ENCODE measurements around the gene PRKRIP1.
"Not testable (repeated sequence)": the region's sequence is repeated elsewhere in the genome, so short reads cannot be mapped to it uniquely, and the experiment has no call there.

The PRKRIP1 gene

DNA sequence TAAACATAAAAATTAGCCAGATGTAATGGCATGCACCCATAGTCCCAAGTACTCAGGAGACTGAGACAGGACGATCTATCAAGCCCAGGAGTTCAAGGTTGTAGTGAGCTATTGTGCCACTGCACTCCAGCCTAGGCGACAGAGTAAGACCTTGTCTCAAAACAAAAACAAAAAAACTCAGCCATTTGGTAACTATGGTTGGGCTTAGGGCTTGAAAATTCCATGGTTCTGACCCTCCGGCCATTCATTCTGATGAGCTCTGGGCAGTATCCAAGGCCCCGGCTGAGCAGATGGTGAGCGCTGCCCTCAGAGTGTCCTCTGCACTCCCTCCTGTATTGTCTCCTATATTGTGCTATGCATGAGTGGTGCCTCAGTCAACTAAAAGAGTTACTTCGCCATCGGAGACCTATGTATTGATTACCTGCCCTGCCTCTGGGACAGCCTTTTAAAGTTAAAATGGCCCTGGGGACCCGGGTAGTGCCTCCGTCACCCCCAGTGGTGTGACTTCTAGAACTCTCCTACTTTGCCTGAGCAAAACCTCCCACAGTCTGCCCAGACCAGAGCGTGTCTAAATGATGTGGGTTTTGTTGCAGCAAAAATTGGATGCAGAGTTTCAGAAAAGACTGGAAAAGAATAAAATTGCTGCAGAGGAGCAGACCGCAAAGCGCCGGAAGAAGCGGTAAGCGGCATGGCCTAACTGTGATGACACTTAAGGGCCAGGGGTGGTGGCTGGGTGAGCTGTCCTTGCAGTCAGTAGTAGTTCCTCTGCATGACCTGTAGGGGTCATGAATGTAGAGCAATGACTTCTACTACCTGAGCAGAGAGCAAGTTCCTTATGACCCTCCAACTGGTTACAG is 8.1 kb downstream of the PRKRIP1 start:
- DNase-seq (ENCODE audit: low read depth), result no peak

DNA sequence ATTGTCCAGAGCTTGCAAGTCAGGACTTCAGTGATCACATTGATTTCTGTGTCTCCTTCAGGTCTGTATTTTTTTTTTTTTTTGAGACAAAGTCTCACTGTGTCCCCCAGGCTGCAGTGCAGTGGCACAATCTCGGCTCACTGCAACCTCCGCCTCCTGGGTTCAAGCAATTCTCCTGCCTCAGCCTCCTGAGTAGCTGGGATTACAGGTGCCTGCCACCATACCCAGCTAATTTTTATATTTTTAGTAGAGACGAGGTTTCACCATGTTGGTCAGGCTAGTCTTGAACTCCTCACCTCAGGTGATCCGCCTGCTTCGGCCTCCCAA is 8.7 kb downstream of the PRKRIP1 start:
- DNase-seq (ENCODE audit: low read depth), result not testable (repeated sequence)

DNA sequence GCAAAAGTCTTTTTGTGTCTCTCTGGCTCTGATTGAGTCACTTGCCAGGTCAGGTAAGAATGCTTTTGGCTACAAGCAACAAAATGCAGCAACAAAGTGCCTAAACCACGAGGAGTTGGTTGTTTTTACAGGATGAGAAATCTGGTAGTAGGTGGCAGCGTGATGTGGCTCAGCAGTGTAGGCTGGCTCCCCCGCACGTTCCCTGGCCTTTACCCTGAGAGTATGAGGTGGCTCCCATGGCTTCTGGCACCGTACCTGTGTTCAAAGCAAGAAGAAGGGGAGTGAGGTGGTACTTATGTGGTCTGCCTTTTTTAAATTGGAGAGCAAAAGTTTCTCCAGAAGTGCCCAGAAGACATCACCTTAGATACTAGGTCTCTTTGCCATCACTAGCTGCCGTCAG is 11.7 kb downstream of the PRKRIP1 start:
- DNase-seq (ENCODE audit: low read depth), result no peak

DNA sequence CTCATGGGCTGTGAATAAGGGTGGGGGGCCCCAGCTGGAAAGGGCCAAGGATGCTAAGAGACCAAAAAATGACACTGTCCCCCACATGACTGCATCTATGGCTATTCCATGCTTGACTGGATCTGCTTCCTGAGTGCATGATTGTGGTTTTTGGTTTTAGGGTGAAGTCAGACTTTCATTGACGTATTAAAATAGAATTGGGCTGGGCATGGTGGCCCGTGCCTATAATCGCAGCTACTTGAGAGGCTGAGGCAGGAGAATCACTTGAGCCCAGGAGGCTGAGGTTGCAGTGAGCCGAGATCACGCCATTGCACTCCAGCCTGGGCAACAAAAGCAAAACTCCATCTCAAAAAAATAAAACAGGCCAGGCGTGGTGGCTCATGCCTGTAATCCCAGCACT is 12.4 kb downstream of the PRKRIP1 start:
- DNase-seq (ENCODE audit: low read depth), result not testable (repeated sequence)

DNA sequence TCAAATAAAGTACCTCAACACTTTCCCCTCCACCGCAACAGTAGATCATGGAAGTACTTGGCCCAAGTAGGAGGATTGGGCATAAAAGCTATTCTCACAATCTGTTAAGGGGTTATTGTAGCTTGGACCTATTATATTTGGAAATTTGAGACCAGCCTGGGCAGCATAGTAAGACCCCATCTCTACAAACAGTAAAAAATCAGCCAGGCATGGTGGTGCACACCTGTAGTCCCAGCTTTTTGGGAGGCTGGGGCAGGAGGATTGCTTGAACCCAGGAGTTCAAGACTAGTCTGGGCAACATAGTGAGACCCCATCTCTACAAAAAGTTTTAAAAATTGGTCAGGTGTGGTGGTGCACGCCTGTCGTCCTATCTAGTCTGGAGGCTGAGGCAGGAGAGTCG is 13.2 kb downstream of the PRKRIP1 start:
- DNase-seq (ENCODE audit: low read depth), result no peak

DNA sequence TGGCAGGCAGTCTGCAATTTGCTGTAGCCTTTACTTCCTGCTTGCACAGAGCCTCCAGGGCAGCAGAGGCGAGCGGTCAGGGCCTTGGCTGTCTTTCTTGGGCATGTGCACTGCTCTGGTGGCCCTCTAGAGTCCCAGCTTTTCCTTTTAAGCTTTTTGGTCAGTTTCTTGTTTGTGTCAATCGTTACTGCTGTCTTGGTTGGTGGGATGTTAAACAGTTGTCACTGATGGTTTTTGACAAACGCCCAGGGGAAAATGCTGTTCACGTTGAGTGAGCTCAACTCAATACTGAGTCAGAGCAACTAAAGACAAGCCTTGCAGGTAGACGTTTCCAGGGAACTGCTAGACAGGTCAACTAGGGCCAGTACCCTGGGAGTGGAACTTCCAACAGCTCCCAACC is 14.0 kb downstream of the PRKRIP1 start:
- DNase-seq (ENCODE audit: low read depth), result no peak

DNA sequence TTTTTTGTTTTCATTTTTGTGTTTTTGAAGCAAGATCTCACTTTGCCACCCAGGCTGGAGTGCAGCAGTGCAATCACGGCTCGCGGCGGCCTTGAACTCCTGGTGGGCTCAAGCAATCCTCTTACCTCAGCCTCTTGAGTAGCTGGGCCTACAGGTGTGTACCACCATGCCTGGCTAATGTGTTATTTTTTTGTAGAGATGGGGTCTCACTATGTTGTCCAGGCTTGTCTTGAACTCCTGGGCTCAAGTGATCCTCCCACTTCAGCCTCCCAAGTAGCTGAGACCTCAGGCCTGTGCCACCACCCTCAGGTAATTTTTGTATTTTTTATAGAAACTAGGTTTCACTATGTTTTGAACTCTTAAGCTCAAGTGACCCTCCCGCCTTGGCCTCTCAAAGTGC is 14.8 kb downstream of the PRKRIP1 start:
- DNase-seq (ENCODE audit: low read depth), result no peak

DNA sequence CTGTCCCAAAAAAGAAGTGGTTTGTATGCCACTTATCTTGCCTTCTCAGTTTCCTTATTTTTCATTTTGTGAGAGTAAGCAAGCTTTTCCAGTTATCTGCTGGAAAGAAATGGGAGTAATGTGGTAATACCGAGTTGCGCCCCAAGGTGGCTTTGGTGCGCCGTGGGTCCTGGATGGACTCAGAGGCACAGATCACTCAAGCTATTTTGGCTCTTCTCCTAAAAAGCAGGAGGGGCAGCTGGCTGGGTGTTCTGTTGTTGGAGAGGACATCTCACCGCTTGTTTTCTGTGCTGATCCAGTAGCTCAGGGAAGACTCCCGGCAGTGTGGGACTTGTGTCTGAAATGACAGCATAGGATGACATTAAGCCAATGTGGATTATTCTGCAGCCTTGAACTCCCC is 16.4 kb downstream of the PRKRIP1 start:
- no peak for DNase-seq (ENCODE audit: low read depth)

DNA sequence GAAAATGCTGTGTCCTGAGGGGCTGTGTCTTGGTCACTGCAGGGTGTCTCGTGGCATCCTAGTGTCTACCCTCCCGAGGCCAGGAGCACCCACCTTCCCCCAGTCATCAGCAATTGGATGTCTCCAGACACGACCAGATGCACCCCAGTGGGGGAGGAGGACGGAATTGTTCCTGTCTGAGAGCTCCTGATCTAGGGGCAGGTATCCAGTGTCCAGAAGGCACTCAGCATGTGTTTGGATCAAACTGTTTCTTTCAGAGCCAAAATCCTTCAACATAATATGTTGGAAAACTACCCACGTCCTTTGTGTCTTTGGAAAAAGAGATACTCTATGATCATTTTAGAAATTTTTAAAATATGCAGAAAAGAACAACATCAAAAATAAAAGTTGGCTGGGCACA is 16.9 kb downstream of the PRKRIP1 start:
- DNase-seq (ENCODE audit: low read depth), result no peak

DNA sequence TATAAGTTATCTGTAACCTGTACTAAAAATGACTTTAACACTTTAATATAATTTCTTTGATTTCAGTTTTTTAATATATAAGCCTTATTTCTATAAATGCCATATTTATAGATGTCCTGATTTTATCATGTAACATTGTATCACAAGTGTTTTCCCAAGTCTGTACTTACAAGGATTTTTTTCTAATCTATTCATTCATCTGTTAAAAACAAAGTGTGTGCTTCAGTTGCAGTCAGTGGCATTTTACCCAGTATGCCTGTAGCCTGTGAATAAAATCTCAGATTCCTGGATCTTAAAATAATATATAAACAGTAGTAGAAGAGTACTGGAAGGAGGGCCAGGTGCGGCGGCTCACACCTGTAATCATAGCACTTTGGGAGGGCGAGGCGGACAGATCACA is 17.4 kb downstream of the PRKRIP1 start:
- no peak for DNase-seq (ENCODE audit: low read depth)

DNA sequence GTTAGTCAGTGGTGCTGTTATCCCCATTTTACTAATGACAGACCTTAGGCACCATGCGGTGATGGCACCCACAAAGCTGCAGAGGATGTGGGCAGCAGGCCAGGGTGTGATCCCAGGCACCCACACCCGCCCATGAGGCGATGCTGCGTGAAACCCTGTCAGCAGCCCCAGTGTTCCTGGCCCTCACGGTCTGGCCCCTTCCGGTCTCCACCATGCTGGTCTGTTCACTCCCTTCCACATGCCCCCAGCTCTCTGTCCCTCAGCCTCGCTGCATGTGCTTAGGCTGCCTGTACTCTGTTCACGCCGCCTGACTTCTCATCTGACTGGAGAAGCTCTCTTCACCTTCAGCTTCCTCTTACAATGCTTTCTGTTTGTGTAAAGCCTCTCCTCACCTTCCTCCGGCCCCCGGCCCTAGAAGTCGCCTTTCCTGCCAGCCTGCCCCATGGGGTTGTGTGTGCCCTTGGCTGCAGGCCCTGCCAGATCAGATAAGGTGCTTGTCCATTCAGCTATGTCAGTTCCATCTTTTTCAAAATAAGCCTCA is 19.6 kb downstream of the PRKRIP1 start:
- DNase-seq (ENCODE audit: low read depth), result no peak

DNA sequence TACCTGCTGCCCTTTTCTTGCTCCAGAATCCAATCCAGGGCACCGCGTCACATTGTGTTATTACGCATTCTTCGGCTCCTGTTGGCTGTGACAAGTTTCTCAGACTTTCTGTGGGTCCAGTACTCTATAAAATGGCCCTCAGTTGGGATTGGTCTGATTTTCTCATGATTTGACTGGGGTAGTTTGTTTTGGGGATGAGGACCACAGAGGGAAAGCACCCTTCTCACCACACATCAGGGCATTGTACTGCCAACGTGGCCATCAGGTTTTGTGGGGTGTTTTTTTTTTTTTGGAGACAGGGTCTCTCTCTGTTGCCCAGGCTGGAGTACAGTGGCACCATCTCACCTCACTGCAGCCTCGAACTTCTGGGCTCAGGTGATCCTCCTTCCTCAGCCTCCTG is 20.2 kb downstream of the PRKRIP1 start:
- no peak for DNase-seq (ENCODE audit: low read depth)

DNA sequence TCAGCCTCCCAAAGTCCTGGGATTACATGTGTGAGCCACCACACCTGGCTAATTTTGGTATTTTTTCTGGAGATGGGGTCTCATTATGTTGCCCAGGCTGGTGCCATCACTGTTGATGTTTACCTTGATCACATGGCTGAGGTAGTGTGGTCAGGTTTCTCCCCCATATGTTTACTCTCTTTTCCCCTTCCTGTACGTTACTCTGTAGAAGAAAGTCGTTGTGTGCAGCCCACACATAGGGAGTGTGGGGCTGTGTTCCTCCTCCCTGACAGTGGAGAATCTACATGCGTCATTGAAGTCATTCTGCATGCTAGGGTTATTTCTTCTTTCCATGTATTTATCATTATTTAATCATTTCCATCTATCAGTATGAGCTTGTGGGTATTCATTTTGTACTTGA is 20.9 kb downstream of the PRKRIP1 start:
- DNase-seq (ENCODE audit: low read depth), result no peak

DNA sequence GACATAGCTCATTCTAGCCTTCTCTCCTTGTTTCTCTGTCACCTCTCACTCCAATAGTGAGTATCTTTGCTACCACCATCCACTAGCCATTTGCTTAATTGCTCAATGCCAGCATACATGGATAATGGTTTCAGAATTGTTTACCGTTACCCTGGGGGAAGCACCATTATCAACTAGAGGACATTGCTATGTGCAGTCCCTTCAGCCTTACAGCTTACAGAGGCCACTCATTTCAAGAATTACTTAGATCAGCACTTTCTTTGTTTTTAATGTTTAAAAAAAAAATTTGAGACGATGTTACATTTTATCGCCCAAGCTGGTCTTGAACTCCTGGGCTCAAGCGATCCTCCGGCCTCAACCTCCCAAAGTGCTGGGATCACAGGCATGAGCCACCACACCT is 22.4 kb downstream of the PRKRIP1 start:
- no peak for DNase-seq (ENCODE audit: low read depth)

DNA sequence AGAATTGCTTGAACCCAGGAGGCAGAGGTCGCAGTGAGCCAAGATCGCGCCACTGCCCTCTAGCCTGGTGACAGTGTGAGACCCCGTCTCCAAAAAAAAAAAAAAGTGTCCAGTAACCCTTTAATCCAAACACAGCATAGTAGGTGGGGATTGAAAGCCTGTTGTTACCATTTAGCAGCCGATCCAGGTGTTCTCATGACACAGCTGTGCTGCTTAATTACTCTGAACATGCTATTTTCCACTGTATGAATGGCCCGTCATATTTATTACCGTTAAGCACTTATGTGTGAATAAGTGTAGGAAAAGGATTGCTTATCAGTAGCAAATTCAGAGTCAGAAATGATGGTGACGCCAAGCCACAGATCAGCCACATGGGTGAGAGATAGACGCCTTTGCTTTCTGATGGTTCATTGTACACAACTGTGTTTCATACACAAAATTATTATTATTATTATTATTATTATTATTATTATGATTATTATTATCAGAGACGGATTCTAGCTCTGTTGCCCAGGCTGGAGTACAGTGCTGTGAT is 25.6 kb downstream of the PRKRIP1 start:
- no peak for DNase-seq (ENCODE audit: low read depth)

DNA sequence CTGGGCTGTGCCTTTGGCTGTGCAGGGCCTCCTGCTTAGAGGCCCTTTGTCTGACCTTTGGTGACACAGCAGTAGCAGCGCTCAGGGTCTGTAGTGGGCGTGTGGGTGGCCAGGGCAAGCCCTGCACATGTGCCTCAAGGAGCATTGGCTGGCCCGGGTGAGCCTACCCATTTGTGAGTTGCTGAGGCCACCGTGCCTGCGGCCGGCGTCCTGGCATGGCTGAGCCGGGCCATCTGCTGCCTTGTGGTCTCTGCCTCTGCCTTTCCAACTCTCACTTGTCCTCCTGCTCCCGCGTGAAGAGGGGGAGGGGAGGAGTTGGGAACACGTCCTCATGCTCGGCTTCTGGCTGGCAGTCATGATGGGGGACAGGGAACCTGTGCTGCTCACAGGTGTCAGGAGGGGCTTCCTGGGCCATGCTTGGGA is 28.0 kb downstream of the PRKRIP1 start:
- DNase-seq (ENCODE audit: low read depth), result no peak

DNA sequence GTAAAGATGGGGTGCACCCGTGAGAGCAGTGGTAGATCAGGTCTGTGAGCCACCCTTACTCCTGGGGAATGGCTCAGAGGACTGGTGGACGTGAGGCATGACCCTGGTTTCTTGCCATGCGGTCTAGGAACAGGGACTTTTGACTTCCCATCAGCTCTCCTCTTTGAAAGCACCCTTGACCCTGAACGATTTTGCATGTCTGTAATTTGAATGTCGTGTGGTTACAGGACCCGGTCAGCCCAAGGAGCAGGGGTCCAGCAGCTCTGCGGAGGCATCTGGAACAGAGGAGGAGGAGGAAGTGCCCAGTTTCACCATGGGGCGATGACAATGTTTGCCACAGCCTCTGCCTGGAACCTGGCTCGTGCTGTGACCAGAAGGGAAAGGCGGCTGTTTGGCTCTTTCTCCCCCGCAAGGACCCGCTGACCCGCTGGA is 28.6 kb downstream of the PRKRIP1 start:
- DNase-seq (ENCODE audit: low read depth), result no peak

DNA sequence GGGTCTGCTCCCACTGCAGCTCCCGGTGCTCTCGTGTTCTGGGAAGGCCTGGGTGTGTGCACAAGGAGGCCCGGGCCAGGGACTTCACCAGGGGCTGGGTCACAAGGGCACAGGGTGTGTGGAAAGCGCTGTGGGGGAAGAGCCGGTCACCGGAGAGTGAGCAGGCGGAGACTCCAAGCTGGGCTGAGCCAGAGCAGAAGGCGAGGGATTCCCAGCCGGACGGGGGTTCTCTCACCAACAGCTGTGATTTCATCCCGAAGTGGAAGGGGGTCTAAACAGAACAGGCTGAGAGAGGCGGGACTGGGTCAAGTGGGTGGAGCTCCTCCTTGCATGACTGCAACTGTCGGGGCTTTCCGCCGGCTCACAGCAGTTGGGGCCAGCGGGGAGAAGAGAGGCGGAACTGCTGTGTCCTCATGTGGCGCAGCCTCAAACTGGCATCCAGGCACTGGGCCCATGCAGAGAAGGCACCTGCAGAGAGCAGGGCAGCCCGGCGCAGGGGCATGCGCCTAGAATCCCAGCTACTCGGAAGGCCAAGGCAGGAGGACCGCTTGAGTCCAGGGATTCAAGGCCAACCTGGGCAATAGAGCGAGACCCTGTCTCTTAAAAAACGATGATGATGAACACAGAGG is 29.6 kb downstream of the PRKRIP1 start:
- DNase-seq (ENCODE audit: low read depth), result peak; percentile 77

DNA sequence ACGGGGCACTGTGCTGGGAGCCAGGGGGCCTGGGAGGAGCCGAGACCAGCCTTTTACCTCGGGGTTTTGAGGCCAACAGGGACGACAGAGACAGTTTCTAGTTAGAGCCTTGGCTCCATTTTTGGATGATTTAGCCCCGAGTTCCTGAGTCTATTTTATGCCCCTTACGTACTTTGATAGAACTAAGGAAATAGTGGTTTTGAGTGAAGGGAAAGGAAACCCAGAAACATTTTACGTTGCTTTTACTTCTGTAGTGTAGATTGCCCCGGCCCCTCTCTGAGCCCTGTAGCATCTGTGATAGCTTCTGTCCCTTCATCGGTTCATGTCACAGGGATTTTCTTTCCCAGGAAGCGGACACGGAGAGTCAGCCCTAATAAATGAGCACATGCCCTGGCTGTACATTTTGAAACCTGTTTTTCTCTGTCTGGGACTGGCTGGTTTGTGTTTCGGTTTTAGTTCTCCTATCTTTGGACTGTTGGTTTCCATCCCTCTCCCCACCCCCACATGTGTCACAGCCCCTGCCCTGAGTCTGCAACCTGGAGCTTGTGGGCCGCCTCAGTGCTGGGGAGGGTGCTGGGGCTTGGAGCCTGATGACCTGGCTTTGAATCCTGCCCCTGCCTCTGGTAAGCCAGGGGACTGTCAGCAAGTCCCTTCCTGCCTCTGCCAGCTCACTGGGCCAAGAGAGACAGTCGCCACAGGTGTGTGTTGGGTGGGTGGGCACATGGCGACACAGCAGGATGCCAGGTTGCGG is 30.3 kb downstream of the PRKRIP1 start:
- peak; percentile 68 for DNase-seq (ENCODE audit: low read depth)

DNA sequence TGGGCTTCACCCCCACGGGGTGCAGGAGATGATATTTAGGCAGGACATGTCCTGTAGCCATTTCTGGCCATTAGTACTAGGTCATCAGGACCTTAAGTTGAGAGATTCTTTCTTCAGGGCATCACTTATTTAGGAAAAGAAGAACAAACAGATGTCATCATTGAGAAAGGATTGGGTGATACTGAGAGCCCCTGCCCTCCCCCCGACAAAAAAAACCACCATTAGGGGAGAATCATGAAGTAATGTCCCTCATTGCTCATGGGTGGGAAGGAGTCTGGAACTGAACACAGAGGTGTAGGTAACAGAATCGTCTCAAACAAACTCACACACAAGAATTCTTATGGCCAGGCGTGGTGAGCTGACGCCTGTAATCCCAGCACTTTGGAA is 30.8 kb downstream of the PRKRIP1 start:
- DNase-seq (ENCODE audit: low read depth), result no peak

DNA sequence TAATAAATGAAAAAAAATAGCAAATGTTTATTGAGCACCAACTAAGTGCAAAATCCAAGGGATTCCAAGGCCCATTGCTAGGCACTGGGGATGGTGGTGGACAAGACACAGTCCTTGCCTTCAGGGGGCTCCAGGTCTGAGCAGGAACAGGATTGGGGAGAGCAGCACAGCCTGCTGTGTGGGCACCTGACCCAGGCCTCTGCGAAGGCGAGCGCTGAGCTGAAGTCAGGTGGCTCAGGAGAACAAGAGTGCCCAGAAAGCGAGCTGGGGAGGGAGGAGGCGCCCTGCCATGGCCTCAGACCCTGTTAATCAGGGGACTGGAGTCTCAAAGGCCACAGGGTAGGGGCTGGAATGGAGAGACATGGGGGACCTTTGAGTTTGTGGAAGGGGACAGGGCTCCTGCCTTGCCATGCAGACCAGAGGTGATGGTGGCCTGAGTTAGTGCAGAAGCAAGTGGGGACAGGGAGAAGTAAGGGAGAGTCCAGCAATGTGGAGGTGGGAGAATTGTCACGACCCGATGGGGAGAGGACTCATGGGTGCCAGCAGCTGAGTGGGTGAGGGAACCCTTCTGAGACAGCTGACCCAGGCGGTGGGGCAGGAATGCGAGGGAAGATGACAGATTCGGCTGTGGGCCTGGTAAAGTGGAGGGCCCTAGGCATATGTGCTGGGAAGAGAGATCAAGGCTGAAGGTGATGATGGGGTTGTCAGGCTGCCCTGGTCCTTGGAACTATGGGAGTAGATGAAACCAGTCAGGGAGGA is 33.2 kb downstream of the PRKRIP1 start:
- no peak for DNase-seq (ENCODE audit: low read depth)
